Lower lobe of right lung (tissue), 2 donors: Measurements from ENCODE around the gene PDE11A. TPM values are rescaled to one million over a fixed set of nuclear protein-coding genes. Genes with fewer than 3 reads are reported as not detected.

ENCODE experiments used
- ATAC-seq, 2 donors: fragments of 200-7000 bp; cut with Tn5 transposase; one replicate each; pipeline ENCODE4 v1.9.1; 2020 to 2022; ENCODE audit warnings: mild to moderate bottlenecking in 2 of 2, moderate library complexity in 2 of 2
- DNase-seq: peaks from one replicate; pipeline ENCODE4 v3.0.0-alpha.2; 2020
- H3K27ac ChIP-seq: fragments of 200-600 bp; one replicate; pipeline ENCODE4 v1.8.0; 2022
- H3K27me3 ChIP-seq: fragments of 200-600 bp; one replicate; pipeline ENCODE4 v1.8.0; 2022; ENCODE audit warnings: low read depth
- H3K36me3 ChIP-seq: fragments of 200-600 bp; one replicate; pipeline ENCODE4 v1.8.0; 2022; ENCODE audit warnings: mild to moderate bottlenecking
- H3K4me1 ChIP-seq: fragments of 200-600 bp; one replicate; pipeline ENCODE4 v1.8.0; 2022
- H3K4me3 ChIP-seq: fragments of 200-600 bp; one replicate; pipeline ENCODE4 v1.8.0; 2022; ENCODE audit warnings: mild to moderate bottlenecking
- H3K9me3 ChIP-seq: fragments of 200-600 bp; one replicate; pipeline ENCODE4 v1.8.0; 2022
- CTCF ChIP-seq: fragments of 200-600 bp; IDR thresholded peaks from one replicate; pipeline ENCODE4 v1.8.0; 2022; ENCODE audit warnings: antibody characterized with exemption, mild to moderate bottlenecking
- intact Hi-C: fragments of 100-400 bp; cut with DNase I; formaldehyde crosslinking; loops from one replicate; pipeline ENCODE4 v1.11.0; 2022
- total RNA-seq: library from RNA; stranded (reverse); fragmentation: NEBNext Ultra II Directional; extraction: Animal tissue kit (Norgen Biotek cat#: 25700); gene quantifications from one replicate; pipeline ENCODE4 v1.2.1, GENCODE V29; 2021
- donor health status: DM: no; HTN: yes; CAD: no; lungs with severe emphysema.

PDE11A gene
- total RNA-seq, 1 donor from 2014 or later, result 0.27 TPM

- no peaks in the 10 kb centered on the region for H3K27me3 ChIP-seq
- no peaks in the 10 kb centered on the region for H3K36me3 ChIP-seq
- intact Hi-C loops, result no loop called here
- ATAC-seq, result peak; percentile 80 to 90
- no peaks in the 10 kb centered on the region for H3K4me1 ChIP-seq
- peak; percentile 53 for DNase-seq
- H3K27ac ChIP-seq, result no peak overlapping the region
- H3K9me3 ChIP-seq, result no peaks in the 10 kb centered on the region
- no peak overlapping the region for H3K4me3 ChIP-seq
- TF ChIP-seq CTCF, result peak; percentile 74
Measured at GRCh38 chr2:177906041-177906718, 166.4 kb downstream of the PDE11A start.

- ATAC-seq (no peak), DNase-seq (no peak)
- Histone ChIP-seq H3K27me3 (no peaks in the 10 kb centered on the region), H3K4me3 (no peak overlapping the region), H3K4me1 (no peaks in the 10 kb centered on the region), H3K27ac (no peak overlapping the region), H3K9me3 (no peaks in the 10 kb centered on the region), H3K36me3 (no peaks in the 10 kb centered on the region)
- intact Hi-C loops, result no loop called here
- no peak for TF ChIP-seq CTCF
Measured at GRCh38 chr2:177905640-177906039, 166.9 kb downstream of the PDE11A start.

- Histone ChIP-seq H3K4me1 (no peaks in the 10 kb centered on the region), H3K9me3 (no peaks in the 10 kb centered on the region), H3K4me3 (no peak overlapping the region), H3K27ac (no peak overlapping the region), H3K36me3 (no peaks in the 10 kb centered on the region), H3K27me3 (no peaks in the 10 kb centered on the region)
- no peak for ATAC-seq
- no peak for DNase-seq
- intact Hi-C loops, result no loop called here
- no peak for TF ChIP-seq CTCF
Measured at GRCh38 chr2:177902395-177903163, 170.0 kb downstream of the PDE11A start.

GRCh38 chr2:177900082-177900481 is 172.5 kb downstream of the PDE11A start:
- H3K4me3 ChIP-seq, result no peak overlapping the region
- H3K36me3 ChIP-seq, result no peaks in the 10 kb centered on the region
- no peak for DNase-seq
- TF ChIP-seq CTCF, result no peak
- intact Hi-C loops, result no loop called here
- no peak overlapping the region for H3K27ac ChIP-seq
- H3K27me3 ChIP-seq, result no peaks in the 10 kb centered on the region
- ATAC-seq, result no peak
- no peaks in the 10 kb centered on the region for H3K4me1 ChIP-seq
- H3K9me3 ChIP-seq, result no peaks in the 10 kb centered on the region

- no peak for ATAC-seq
- no peak for TF ChIP-seq CTCF
- Histone ChIP-seq H3K9me3 (no peaks in the 10 kb centered on the region), H3K4me3 (no peak overlapping the region), H3K27ac (no peak overlapping the region), H3K27me3 (no peaks in the 10 kb centered on the region), H3K4me1 (no peaks in the 10 kb centered on the region), H3K36me3 (no peaks in the 10 kb centered on the region)
- no peak for DNase-seq
- intact Hi-C loops, result no loop called here
Measured at GRCh38 chr2:177897278-177897677, 175.3 kb downstream of the PDE11A start.
